Measurements from ENCODE around the gene UBE2J2.

UBE2J2 gene

DNA sequence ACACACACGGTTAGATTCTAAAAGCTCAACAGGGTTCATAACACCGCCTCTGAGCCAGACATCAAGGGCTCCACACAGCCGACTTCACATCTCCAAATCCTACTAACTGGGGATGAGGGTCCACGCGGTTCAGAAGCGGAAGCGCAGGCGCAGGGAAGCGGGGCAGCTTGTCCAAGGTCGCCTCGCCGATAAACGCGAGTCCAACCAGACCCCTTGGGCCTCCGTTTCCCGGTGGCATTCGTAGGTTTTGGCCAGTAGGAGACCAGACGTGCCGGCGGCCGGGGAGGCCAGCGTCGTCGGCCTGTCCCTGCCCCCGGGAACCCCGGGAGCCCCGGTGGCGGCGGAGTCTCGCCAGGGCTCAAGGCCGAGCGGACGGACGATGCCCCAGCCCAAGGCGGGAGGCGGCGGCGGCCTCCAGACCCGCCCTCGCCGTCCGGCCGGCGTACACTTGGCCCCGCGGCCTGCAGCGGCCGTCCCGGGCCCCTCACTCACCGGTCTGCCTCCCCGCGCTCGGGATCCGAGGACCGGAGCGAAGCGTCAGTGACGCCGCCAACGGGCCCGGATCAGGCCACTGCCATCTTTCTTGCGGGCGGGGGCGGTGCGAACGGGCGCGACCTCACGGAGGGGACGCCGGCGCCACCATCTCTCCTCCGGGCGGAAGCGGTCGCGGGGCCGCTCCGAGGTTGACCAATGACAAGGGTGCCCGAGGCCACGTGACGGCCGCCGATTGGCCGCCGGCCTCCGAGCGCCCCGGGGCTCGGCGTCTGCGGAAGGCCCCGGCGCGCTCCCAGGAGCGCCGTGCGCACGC is 42.0 kb downstream of the UBE2J2 start, which contains the start of gene SDF4:
Gene SDF4, minus strand, starts transcription at position 602 of the 808 bp plus-strand sequence. CDS start 3,229 bp downstream, outside the sequence.
- FAIRE-seq (peak; percentile 89), DNase-seq (ENCODE audit: insufficient read length, low spot score) (peak; percentile 100)

DNA sequence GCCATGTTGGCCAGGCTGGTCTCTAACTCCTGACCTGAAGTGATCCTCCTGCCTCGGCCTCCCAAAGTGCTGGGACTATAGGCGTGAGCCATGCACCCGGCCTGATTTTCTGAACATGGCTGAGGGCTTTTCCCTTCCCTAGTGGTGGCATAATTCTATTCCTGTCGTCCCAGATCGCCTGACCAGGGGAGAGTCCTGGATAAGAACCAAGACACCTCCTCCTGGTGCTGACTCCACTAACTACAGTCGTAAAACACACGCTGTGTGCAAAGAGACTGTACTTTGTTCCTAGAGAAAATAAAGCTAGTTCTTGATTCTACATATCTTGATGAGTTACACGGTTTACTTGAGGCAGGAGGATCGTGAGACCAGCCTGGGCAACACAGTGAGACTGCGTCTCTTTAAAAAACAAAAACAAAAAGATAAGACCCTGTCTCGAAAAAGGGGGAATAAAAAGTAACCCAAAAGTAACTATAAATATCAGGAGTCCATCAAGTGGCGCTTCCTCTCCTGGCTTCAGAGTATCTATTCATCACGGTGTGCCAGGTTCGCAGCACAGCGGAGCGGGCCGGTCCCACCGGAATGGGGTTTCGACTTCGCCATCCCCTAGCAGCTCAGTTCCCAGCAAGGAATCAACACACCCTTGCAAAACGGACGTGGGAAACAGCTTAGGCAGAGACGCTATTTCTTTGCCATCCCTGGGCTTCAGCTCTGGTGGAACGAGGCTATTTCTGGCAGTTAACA is 42.8 kb downstream of the UBE2J2 start:
- FAIRE-seq, result peak; percentile 94
- DNase-seq (ENCODE audit: insufficient read length, low spot score), result no peak

DNA sequence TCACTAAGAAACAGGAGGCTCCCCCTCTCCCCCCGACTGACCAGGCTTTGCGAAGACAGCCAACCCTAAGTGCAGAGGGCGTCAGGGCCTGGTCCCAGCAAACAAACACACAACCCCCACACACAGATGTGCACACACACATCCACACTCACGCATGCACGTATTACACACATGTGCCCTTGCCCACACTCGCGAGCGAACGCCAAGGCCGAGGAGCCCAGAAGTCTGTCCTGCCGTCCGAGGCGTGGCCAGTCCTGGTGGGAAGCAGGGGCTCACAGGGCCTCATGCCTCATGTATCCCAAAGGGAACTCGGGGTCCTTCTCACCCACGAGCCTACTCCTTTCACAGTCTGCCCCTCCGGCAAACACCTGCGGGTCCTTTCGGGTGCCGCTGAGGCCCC is 43.9 kb downstream of the UBE2J2 start:
- DNase-seq (ENCODE audit: insufficient read length, low spot score), result no peak
- no peak for FAIRE-seq

DNA sequence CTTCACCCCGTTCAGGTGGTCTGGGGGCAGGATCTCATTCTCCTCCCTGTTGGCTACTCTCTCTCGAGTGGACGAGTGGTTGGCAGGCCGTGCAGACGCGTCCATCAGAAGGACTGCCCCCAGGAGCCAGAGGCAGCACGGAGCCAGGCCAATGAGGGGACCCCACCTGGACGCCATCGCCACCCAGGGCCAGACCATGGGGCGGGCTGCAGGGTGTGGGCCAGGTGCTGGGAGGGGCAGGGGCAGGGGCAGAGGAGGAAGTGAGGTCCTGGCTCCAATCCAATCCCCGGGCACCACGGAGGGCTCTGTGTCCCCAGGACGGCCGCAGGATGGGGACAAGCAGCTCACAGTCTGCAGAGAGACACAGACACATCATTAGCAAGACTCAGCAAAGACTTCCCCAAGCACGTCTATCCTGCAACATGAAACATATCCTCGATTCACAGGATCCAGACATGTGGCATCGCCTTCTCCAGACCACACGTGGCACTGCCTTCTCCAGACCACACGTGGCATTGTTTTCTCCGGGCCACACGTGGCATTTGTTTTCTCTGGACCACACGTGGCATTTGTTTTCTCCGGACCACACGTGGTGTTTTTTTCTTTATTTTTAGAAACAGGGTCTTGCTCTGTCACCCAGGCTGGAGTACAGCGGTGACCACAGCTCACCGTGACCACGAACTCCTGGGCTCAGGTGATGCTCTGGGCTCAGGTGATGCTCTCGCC is 44.9 kb downstream of the UBE2J2 start:
- FAIRE-seq, result no peak

DNA sequence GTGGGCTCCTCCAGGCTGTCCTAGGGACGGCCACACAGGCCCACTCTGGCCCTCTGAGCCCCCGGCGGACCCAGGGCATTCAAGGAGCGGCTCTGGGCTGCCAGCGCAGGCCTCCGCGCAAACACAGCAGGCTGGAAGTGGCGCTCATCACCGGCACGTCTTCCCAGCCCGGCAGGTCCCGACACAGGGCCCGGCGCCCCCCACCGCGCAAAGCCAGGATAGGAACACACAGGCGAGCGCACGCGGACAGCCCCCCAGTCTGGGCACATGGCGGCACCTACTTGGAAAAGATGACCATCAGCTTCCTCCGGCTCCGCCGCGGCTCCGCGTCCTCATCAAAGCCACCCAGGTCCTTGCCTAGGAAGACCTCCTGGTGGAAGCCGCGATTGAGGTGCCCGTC is 45.5 kb downstream of the UBE2J2 start:
- DNase-seq (ENCODE audit: insufficient read length, low spot score), result no peak
- no peak for FAIRE-seq

More for the DNA sequence above, 44.9 kb downstream of the UBE2J2 start:
- no peak for DNase-seq (ENCODE audit: insufficient read length, low spot score)

DNA sequence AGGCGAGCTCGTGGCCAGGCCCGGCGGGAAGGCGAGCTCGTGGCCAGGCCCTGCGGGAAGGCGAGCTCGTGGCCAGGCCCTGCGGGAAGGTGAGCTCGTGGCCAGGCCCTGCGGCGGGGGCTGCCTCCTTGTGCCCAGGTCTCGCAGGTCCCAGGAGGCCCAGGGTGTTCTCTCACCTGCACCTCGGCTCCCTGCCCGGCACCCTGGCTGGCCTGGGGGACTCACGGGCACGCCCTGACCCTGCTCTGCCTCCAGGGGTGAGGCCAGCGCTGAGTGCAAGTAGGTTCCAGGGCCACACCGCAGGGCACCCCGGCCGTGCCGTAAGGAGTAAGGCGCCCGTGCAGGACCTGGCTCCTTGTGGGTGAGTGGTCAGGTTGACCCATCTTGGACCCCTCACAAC is 46.3 kb downstream of the UBE2J2 start:
- DNase-seq (ENCODE audit: insufficient read length, low spot score), result no peak
- FAIRE-seq, result no peak

DNA sequence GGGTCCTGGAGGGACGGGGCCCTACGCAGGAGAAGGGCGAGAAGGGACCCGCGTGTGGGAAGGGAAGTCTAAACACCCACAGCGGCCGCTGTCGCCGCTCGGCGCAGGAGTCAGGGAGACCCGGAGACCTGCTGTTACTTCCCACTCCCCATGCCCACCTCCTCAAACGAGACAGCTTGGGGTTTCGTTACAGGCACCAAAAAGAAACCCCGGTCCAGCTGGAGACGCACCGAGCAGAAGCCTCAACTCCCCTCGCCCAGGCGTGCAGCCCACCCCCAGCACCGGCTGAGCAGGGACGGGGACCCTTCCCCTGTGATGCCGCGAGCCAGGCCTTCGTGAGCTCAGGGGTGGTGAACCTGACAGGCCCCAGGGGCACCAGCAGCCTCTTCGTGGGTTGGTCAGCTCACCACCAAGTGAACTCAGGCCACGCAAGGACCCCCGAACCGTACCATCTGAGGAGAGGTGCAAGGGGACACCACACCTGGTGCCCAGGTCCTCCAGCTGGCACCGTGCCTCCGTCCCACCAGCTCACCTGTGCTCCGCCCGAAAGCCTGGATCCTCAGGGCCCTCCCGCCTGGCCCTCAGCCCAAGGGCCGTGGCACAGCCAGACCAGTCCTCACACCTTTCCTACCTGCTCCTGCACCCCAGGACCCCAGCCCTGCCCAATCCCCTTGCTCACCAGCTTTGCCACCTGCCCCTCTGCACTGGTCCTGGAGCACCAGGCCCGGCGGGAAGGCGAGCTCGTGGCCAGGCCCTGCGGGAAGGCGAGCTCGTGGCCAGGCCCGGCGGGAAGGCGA is 46.9 kb downstream of the UBE2J2 start:
- no peak for DNase-seq (ENCODE audit: insufficient read length, low spot score)
- no peak for FAIRE-seq

DNA sequence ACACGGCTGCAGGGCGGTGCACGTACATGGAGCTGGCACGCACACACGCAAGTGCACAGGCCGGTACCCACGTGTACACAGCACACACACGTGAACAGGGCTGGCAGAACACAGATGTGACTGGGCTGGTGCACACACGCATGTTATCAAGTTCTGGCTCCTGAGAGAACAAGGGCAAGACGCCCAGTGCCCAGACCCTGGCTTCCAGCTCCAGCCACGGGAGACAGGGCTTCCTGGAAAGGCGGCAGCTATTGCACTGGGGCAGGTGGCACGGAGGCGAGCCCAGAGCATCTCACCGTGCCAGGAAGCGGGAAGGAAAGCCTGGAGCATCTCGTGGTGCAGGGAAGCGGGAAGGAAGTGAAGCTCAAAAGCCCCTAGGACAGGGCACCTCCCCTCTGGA is 47.7 kb downstream of the UBE2J2 start:
- DNase-seq (ENCODE audit: insufficient read length, low spot score), result no peak
- FAIRE-seq, result no peak

DNA sequence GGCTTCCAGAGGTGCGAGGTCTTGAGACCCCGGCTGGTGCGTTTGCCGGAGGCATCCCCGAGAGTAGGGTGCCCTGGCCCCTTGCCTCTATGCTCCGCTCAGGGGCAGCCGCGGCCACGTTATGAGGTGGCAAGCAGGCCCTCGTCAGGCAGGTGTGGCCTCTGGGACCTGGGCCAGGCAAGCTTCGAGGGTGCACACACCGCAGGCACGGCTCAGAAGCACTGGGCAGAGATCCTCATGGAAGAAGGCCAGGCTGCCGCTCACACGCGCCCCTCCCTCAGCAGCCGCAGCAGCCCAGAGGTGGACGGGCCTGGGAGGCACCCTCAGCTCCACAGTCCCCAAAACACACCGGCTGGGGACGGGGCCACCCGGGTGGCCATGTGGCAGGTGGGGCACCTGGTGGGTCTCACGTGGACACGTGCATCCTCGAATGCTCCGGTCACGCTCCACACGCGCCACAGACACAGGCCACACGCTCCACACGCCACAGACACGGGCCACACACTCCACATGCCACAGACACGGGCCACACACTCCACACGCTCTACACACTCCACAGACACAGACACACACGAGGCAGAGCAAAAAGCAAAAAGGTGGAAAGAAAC is 48.3 kb downstream of the UBE2J2 start:
- no peak for FAIRE-seq
- DNase-seq (ENCODE audit: insufficient read length, low spot score), result no peak

DNA sequence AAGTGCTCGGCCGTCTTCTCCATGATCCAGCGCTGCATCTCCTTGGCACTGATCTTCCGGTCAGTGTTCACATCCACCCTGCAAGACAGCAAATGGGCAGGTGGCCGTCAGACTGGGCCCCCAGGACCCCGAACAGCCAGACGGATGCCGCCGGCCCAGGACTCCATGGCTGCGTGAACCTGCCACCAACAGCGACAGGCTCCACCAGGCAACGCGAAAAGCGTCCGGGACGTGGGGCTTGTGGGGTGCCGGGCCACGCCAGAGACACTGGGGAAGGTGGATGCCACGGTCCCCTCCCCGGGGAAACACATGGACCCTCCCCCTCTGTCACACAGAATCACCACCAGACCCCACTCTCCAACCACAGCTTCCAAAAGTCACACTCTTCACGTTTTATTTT is 49.8 kb downstream of the UBE2J2 start:
- FAIRE-seq (no peak), DNase-seq (ENCODE audit: insufficient read length, low spot score) (no peak)

DNA sequence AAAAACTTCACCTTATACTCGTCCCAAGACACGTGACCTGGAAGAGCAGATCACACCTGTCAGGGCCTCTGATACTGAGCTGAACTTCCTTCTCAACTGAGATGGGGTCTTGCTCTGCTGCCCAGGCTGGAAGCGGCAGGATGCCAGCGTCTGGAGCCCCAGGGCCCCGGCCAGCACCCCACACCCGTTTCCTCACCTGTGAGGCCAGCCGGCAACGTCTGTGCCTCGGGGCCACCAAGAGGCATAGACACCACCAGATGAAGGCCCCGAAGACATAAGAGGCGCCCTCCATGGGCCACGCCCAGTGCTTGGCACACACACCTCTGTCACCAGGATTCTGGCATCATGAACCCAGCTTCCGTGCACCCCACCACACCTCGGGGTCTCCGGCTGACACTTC is 50.3 kb downstream of the UBE2J2 start:
- no peak for DNase-seq (ENCODE audit: insufficient read length, low spot score)
- FAIRE-seq, result no peak

DNA sequence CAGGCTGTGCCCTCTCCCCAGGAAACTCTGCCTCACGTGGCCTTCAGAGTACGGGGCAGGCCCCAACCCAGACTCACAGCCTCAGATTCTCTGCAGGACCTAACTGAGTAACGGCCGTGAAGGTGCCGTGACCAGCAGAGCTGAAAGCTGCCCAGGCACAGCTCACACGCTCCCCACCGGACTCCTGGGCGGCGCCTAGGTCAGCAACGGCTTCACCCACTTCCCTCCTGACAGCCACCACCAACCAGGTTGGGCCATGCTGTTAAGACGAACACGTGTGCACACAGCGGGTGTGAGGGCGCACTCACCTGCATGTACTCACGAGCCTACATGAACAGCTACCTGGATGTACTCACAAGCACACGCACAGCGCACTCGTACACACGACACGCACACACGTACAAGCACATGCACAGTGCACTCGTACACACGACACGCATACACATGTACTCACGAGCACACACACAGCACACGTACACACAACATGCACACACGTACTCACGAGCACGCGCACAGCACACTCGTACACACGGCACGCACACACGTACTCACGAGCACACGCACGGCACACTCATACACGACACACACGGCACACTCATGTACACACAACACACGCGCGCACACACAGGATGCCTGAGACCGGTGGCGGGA is 51.0 kb downstream of the UBE2J2 start:
- DNase-seq (ENCODE audit: insufficient read length, low spot score) (no peak), FAIRE-seq (no peak)

DNA sequence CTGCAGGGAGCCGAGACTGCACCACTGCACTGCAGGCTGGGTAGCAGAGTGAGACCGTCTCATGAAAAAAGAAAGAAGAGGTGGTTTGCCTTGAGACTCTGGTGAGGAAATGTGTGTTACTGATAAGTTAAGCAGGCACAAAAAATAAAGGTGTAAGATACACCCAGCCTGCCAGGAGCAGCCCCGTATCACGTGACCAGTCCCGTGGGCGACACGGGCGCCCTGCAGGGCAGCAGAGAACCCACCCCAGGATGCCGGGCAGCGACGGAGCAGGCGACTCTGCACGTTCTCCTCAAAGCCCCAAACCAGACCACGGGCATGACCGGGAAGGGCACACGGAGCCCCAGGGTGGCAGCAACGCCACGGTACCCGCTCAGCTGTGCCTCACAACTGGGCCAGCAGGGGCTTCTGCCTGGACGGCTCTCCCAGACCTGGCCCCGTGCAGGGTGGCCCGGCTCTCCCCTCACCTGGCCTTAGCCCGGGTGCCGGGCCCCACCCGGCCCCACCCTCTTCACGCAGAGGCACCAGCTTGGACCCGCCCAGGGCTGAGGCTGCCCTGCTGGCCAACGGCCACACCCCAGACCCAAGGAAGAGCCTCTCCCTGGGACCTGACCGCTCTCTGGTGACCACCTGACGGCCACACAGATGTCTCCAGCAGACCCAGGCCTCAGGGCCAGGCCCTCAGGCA is 51.6 kb downstream of the UBE2J2 start:
- FAIRE-seq, result no peak
- no peak for DNase-seq (ENCODE audit: insufficient read length, low spot score)

DNA sequence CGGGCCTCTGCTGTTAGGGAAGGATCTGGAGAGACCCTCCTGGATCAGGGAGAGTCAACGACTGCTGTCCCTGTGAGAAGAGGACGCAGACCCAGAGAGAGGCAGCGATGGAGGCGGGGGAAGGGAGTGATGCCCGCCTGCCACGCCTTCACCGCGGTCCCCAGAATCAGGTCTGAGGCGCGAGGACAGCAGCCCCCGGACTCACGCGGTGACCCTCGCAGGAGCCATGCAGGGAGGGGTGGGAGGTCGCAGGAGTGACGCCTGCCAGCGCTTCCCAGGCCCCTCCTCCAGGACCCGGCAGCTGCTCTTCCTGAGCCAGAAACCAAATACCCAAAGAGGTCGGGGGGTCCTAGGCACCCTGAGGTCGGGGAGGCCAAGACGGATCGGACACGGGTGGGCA is 53.5 kb downstream of the UBE2J2 start:
- no peak for FAIRE-seq
- DNase-seq (ENCODE audit: insufficient read length, low spot score), result no peak

DNA sequence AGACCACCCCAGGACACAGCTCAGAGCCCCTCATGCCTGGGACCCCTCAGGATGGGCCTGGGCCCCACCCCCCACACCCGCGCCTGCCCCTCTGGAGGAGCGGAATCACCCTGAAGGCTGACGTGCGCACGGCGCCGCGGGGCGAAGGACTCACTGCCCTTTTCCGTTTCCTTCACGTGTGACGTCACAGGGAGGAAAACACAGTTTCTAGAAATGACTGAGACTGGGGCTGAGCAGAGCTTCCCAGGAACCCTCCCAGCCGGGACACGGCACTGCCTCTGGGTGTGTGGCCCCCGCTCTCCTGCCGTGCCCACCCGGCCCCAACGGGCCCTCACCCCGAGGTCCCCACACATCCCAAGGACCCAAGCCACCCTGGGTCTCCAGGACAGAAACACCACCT is 54.3 kb downstream of the UBE2J2 start:
- FAIRE-seq (no peak), DNase-seq (ENCODE audit: insufficient read length, low spot score) (no peak)

DNA sequence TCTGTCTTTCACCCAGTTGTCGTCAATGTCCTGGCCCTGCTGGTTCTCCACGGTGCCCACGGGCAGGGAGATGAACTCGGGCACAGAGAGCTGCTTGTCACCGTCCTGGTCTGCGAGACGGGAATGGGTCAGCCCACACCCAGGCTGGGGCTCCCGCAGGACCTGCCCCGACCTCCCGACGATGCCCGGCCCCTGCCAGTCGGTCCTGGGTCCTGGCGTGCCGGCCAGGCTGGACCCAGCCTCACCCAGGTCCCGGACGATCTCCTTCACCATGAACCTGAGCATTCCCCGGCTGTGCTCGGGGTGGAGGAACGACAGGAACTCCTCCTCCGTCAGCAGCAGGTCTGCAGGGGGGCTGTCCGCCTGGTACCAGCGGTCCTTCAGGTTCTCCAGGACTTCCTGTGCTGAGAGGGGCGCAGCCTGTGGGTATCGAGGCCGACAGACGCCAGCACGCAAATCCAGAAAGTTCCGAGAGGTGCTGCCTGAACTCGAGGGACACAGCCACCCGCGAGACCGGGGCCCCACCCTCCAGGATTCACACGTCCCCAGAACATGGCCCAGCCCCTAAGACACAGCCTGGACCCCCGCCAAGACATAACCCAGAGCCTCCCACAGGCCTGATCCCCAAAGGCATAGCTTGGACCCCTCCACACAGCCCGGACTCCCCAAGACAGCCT is 55.0 kb downstream of the UBE2J2 start:
- no peak for DNase-seq (ENCODE audit: insufficient read length, low spot score)
- no peak for FAIRE-seq

DNA sequence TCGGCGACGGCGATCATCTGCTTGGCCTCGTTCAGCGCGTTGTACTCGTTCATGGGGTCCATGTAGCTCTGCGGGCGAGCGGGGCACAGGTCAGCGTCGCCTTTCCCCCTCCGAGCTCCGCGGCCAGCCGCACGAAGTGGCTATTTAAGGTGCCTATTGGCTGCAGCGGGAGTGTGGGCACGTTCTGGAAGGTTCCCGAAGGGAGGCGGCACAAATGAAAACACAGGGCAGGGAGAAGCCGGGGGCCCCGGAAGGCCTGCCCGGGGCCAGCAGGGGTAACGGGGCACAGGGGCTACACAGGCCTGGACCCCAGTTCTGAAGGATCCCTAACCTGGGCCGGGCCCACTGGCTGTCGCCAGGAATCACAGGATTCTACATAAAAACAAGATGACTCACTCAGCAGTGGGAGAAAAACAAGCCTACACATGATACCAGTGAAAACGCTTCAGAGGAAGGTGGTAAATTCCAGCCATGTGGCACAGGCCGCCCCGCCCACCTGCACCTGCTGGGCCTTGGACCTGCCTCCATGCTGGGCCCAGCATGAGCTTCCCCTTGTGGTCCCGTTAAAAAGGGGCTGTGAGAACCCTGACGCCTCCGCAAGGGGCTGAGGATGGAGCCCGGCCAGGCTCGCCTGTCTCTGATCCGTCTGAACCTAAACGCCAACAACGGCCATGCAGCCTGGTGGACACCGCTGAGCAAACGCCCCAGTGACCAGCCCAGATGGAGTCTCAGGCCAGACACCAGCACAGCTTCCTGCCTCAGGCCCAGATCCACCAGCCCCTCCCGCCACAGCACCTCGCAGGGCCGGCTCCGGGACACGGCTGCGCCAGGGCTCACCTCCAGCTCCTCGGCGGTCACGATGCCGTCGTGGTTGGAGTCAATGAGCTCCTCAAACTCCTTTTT is 55.8 kb downstream of the UBE2J2 start:
- DNase-seq (ENCODE audit: insufficient read length, low spot score) (no peak), FAIRE-seq (no peak)

Data from GM19239 (cell line).